CD8-positive, alpha-beta memory T cell (primary cell): Measurements from ENCODE around the gene ELAVL1. TPM values are rescaled to one million over a fixed set of nuclear protein-coding genes. Genes with fewer than 3 reads are reported as not detected.
A peak's percentile ranks its signal among the peaks of the same experiment; 100 is the strongest.

Experiments used
- CTCF ChIA-PET: fragments of 350-600 bp; sonication (Branson Sonifier 250); formaldehyde crosslinking; loops from one replicate; lab custom pipeline; 2021; ENCODE audit warnings: antibody characterized with exemption; lab: Charles Lee
- POLR2A ChIA-PET: fragments of 350-600 bp; sonication (Branson Sonifier 250); formaldehyde crosslinking; loops from one replicate; lab custom pipeline; 2021; ENCODE audit warnings: antibody characterized with exemption; lab: Charles Lee
- DNase-seq, 5 donors: peaks; one replicate each; pipeline versions ENCODE4 v3.0.0 to v3.0.0-alpha.2; 2020 to 2022; ENCODE audit warnings: mixed read lengths in 1 of 5
- H3K27ac ChIP-seq: one replicate; pipeline ENCODE4 v1.7.0; 2013; ENCODE audit warnings: low read depth, mild to moderate bottlenecking, low read length, moderate library complexity
- H3K27me3 ChIP-seq: 2 replicates; pipeline ENCODE4 v1.7.0; 2013; ENCODE audit warnings: low read length, mild to moderate bottlenecking; ENCODE audit not compliant: insufficient read depth, poor library complexity, severe bottlenecking
- H3K36me3 ChIP-seq: 2 replicates; pipeline ENCODE4 v1.7.0; 2013; ENCODE audit warnings: mild to moderate bottlenecking, low read length, moderate library complexity; ENCODE audit not compliant: insufficient read depth
- H3K4me1 ChIP-seq: 2 replicates; pipeline ENCODE4 v1.7.0; 2013; ENCODE audit warnings: mild to moderate bottlenecking, low read length, moderate library complexity; ENCODE audit not compliant: insufficient read depth
- H3K4me3 ChIP-seq: 2 replicates; pipeline ENCODE4 v1.7.0; 2013; ENCODE audit warnings: mild to moderate bottlenecking, low read length
- H3K9me3 ChIP-seq: 2 replicates; pipeline ENCODE4 v1.7.0; 2013; ENCODE audit warnings: mild to moderate bottlenecking, low read length
- H3K27ac Mint-ChIP-seq, 8 donors: one replicate each; pipeline ENCODE4 v1.8.0; 2020 to 2021; ENCODE audit warnings: mixed read lengths in 8 of 8, mild to moderate bottlenecking in 6 of 8, inconsistent platforms in 3 of 8, moderate library complexity in 3 of 8
- H3K27me3 Mint-ChIP-seq, 2 donors: one replicate each; pipeline ENCODE4 v1.8.0; 2020 to 2021; ENCODE audit warnings: mixed read lengths in 2 of 2, mild to moderate bottlenecking in 1 of 2, moderate library complexity in 1 of 2
- H3K36me3 Mint-ChIP-seq, 3 donors: one replicate each; pipeline ENCODE4 v1.8.0; 2020 to 2021; ENCODE audit warnings: mixed read lengths in 3 of 3, inconsistent platforms in 1 of 3, mild to moderate bottlenecking in 1 of 3
- H3K4me1 Mint-ChIP-seq, 3 donors: one replicate each; pipeline ENCODE4 v1.8.0; 2020 to 2021; ENCODE audit warnings: mixed read lengths in 3 of 3, inconsistent platforms in 1 of 3, mild to moderate bottlenecking in 1 of 3
- H3K4me3 Mint-ChIP-seq, 7 donors: one replicate each; pipeline ENCODE4 v1.8.0; 2020 to 2021; ENCODE audit warnings: mixed read lengths in 7 of 7, mild to moderate bottlenecking in 6 of 7, moderate library complexity in 4 of 7, inconsistent platforms in 2 of 7
- H3K9me3 Mint-ChIP-seq, 5 donors: one replicate each; pipeline ENCODE4 v1.8.0; 2020 to 2022; ENCODE audit warnings: mixed read lengths in 5 of 5, mild to moderate bottlenecking in 3 of 5, moderate library complexity in 2 of 5, inconsistent platforms in 1 of 5
- polyA plus RNA-seq: library from polyadenylated mRNA; unstranded; fragments of 300-500 nt; fragmentation: Illumina TruSeq; gene quantifications from one replicate; pipeline ENCODE4 v1.2.3, GENCODE V29; 2021
- total RNA-seq, 2 experiments: library from RNA; stranded (reverse); gene quantifications; one replicate each; pipeline ENCODE4 v1.2.3, GENCODE V29; 2021

Gene ELAVL1
- total and polyA plus RNA-seq, 3 experiments from 2014 or later: 63.3 to 164 (median 156) TPM

- Mint-ChIP-seq H3K27ac (peak overlapping the region in 1 of 8 donors; percentile 54), H3K4me3 (no peak overlapping the region), H3K27me3 (no peaks in the 10 kb centered on the region), H3K4me1 (peaks cover 21 to 31% (median 30%) of the 10 kb centered on the region in 3 donors), H3K36me3 (peaks cover 4 to 77% (median 5%) of the 10 kb centered on the region in 3 donors), H3K9me3 (no peaks in the 10 kb centered on the region)
- H3K4me3 ChIP-seq: no peak overlapping the region
- no peak overlapping the region for H3K27ac ChIP-seq
- H3K9me3 ChIP-seq: no peaks in the 10 kb centered on the region
- no peaks in the 10 kb centered on the region for H3K4me1 ChIP-seq
- H3K27me3 ChIP-seq: no peaks in the 10 kb centered on the region
- DNase-seq: no peak
- ChIA-PET CTCF (interaction anchor here (1.4 to 1.5 kb wide), 2 partner anchors 21 to 69 kb away, joined by 3 read pairs; partner anchors contain the start of gene SNAPC2), POLR2A (no interaction called here)
- H3K36me3 ChIP-seq: peaks cover 44% of the 10 kb centered on the region
Observed at GRCh38 chr19:7989071-7989575, 16.3 kb downstream of the ELAVL1 start.

- H3K36me3 ChIP-seq: peaks cover 50% of the 10 kb centered on the region
- H3K4me1 ChIP-seq: no peaks in the 10 kb centered on the region
- DNase-seq: no peak
- CTCF ChIA-PET: no interaction called here
- H3K27ac ChIP-seq: no peak overlapping the region
- Mint-ChIP-seq H3K4me3 (no peak overlapping the region), H3K27ac (peak overlapping the region in 1 of 8 donors; percentile 26), H3K4me1 (peaks cover 14 to 22% (median 22%) of the 10 kb centered on the region in 3 donors), H3K9me3 (no peaks in the 10 kb centered on the region), H3K27me3 (no peaks in the 10 kb centered on the region), H3K36me3 (peaks cover 4 to 82% (median 5%) of the 10 kb centered on the region in 3 donors)
- H3K4me3 ChIP-seq: no peak overlapping the region
- H3K27me3 ChIP-seq: no peaks in the 10 kb centered on the region
- POLR2A ChIA-PET: no interaction called here
- H3K9me3 ChIP-seq: no peaks in the 10 kb centered on the region
Observed at GRCh38 chr19:7988307-7988706, 17.1 kb downstream of the ELAVL1 start.

DNA sequence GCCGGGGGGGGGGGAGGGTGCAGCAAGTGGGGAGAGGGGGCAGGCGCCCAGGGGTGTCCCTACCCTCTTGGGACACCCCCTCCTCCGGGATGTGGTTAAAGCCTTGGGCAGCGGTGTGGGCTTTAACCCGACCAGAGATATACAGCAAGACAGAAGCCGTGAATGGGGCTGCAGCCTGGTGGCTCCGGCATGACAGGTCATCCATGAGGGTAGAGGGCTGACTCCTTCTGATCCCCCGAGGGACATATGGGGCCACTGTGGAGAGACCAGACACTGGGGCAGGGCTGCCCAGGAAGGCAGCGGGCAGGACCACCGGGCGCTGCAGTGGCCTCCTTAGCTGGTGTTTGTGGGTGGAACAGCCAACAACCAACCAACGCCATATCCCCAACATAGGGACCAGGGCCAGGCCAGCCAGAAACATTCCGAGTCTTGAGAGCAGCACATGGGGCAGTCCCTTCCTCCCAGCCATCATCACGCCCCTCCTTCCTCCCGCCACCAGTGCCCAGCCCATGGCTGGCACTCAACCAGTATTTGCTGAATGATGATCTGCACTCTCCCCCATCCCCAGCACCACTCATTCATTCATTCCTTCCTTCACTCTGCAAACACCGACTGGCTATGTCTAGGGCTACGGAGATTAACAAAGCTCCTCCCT, 18.2 kb downstream of the ELAVL1 start:
- Mint-ChIP-seq H3K4me1 (peaks cover 10 to 18% (median 18%) of the 10 kb centered on the region in 3 donors), H3K27me3 (no peaks in the 10 kb centered on the region), H3K27ac (peak overlapping the region in 3 of 8 donors; percentile 47 to 79 (median 77)), H3K4me3 (no peak overlapping the region), H3K9me3 (no peaks in the 10 kb centered on the region), H3K36me3 (peaks cover 4 to 88% (median 5%) of the 10 kb centered on the region in 3 donors)
- ChIA-PET CTCF (no interaction called here), POLR2A (no interaction called here)
- no peak overlapping the region for H3K27ac ChIP-seq
- no peaks in the 10 kb centered on the region for H3K9me3 ChIP-seq
- peaks cover 46% of the 10 kb centered on the region for H3K36me3 ChIP-seq
- H3K4me1 ChIP-seq: no peaks in the 10 kb centered on the region
- DNase-seq: no peak
- H3K4me3 ChIP-seq: no peak overlapping the region
- no peaks in the 10 kb centered on the region for H3K27me3 ChIP-seq

DNA sequence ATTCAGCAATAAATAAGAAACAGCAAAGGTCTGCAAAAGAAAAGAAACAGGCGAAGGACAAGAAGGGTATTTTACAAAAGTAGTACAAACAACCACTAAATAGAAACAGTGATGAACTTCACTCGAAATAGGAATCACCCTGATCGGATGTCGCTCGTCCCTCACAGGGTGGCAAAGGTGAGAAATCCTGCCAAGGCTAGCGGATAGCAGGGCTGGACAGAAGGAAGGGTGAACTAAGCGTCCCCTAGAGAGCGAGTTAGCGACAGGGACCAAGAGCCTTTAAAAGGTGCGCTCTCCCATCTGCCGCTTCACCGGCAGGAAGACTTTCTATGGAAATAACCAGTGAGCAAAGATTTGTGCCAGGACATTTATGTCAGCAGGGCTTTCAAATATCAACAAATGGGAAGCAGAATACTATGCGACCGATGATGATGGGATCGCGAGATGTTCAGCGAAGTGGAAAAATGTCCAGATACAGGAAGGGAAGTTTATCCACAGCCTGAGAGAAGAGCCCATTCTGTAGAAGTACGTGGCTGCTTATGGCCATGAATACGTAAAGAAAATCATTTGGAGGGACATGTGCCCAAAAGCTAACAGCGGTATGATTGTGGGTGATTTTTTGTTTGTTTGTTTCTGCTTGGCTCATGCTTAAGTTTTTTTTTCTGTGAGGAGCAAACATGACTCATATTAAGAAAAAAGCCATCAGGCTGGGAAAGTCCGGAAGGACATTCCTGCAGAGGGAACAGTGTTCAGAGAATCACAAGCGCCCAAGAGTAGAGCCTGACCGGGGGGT, 18.9 kb downstream of the ELAVL1 start:
- DNase-seq: no peak
- peaks cover 9 to 17% (median 14%) of the 10 kb centered on the region in 3 donors for H3K4me1 Mint-ChIP-seq
- POLR2A ChIA-PET: no interaction called here
- CTCF ChIA-PET: no interaction called here
- no peak overlapping the region for H3K27ac Mint-ChIP-seq
- Histone ChIP-seq H3K4me3 (no peak overlapping the region), H3K4me1 (no peaks in the 10 kb centered on the region), H3K27ac (no peak overlapping the region), H3K9me3 (no peaks in the 10 kb centered on the region), H3K27me3 (no peaks in the 10 kb centered on the region), H3K36me3 (peaks cover 41% of the 10 kb centered on the region)
- peak overlapping the region in 1 of 7 donors; percentile 9 for H3K4me3 Mint-ChIP-seq
- no peaks in the 10 kb centered on the region for H3K27me3 Mint-ChIP-seq
- peaks cover 4 to 92% (median 5%) of the 10 kb centered on the region in 3 donors for H3K36me3 Mint-ChIP-seq
- no peaks in the 10 kb centered on the region for H3K9me3 Mint-ChIP-seq

- H3K36me3 Mint-ChIP-seq: peaks cover 3 to 90% (median 4%) of the 10 kb centered on the region in 3 donors
- Histone ChIP-seq H3K9me3 (no peaks in the 10 kb centered on the region), H3K4me1 (no peaks in the 10 kb centered on the region), H3K27ac (no peak overlapping the region), H3K36me3 (peaks cover 36% of the 10 kb centered on the region), H3K27me3 (no peaks in the 10 kb centered on the region), H3K4me3 (no peak overlapping the region)
- no peak overlapping the region for H3K27ac Mint-ChIP-seq
- DNase-seq: no peak
- H3K9me3 Mint-ChIP-seq: no peaks in the 10 kb centered on the region
- peaks cover 9 to 17% (median 12%) of the 10 kb centered on the region in 3 donors for H3K4me1 Mint-ChIP-seq
- H3K4me3 Mint-ChIP-seq: no peak overlapping the region
- POLR2A ChIA-PET: no interaction called here
- CTCF ChIA-PET: interaction anchor here (1.7 kb wide), 1 partner anchor 17 kb away, joined by 3 read pairs; no protein-coding TSS in a partner anchor
- H3K27me3 Mint-ChIP-seq: no peaks in the 10 kb centered on the region
Observed at GRCh38 chr19:7985481-7985911, 19.9 kb downstream of the ELAVL1 start.

GRCh38 chr19:7983995-7984837, 21.2 kb downstream of the ELAVL1 start:
- Mint-ChIP-seq H3K27me3 (no peaks in the 10 kb centered on the region), H3K4me1 (peaks cover 9 to 17% (median 12%) of the 10 kb centered on the region in 3 donors), H3K36me3 (peaks cover 0 to 93% (median 4%) of the 10 kb centered on the region in 3 donors), H3K27ac (peak overlapping the region in 2 of 8 donors; percentile 42 to 82), H3K4me3 (no peak overlapping the region), H3K9me3 (no peaks in the 10 kb centered on the region)
- ChIA-PET POLR2A (no interaction called here), CTCF (interaction anchor here (1.7 kb wide), 1 partner anchor 19 kb away, joined by 3 read pairs; no protein-coding TSS in a partner anchor)
- Histone ChIP-seq H3K27me3 (no peaks in the 10 kb centered on the region), H3K4me3 (no peak overlapping the region), H3K4me1 (no peaks in the 10 kb centered on the region), H3K9me3 (no peaks in the 10 kb centered on the region), H3K36me3 (peaks cover 33% of the 10 kb centered on the region), H3K27ac (no peak overlapping the region)
- no peak for DNase-seq

DNA sequence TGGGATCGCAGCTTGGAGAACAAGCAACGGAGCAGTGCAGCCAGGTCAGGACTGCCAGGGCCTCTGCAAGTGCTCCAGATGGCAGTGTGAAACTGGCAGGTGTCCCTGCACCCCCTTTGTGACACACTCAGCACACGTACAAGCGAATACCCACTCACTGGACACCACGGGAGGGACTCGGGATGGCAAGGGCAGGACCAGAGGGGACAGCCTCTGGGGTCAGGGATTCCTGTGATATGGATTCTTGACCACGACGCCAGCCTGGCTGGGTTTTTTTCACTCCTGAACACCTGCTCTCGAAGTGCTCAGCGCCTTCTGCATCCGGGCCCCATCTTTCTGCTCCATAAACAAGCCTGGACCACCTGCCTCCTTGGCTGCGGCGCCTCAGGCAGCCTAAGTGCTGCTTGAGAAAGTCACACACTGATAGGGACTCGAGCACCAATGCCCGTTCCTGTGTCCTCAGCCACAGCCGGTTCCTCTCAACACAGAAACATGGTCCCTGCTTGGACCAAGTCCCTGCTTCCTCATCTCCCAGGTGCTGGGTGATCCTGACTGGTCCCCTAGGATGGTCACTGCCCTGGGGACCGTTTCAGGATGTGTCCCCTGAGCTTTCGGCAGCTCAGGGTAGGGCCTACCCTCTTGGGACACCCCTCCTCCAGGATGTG, 22.0 kb downstream of the ELAVL1 start:
- Histone ChIP-seq H3K27me3 (no peaks in the 10 kb centered on the region), H3K4me1 (no peaks in the 10 kb centered on the region), H3K4me3 (no peak overlapping the region), H3K9me3 (no peaks in the 10 kb centered on the region), H3K27ac (no peak overlapping the region), H3K36me3 (peaks cover 30% of the 10 kb centered on the region)
- Mint-ChIP-seq H3K27me3 (no peaks in the 10 kb centered on the region), H3K36me3 (peaks cover 0 to 93% (median 4%) of the 10 kb centered on the region in 3 donors), H3K27ac (peak overlapping the region in 1 of 8 donors; percentile 42), H3K4me1 (peaks cover 9 to 17% (median 12%) of the 10 kb centered on the region in 3 donors), H3K9me3 (no peaks in the 10 kb centered on the region), H3K4me3 (no peak overlapping the region)
- ChIA-PET POLR2A (no interaction called here), CTCF (no interaction called here)
- no peak for DNase-seq
